GM19099 (cell line): ENCODE data around the gene DEPP1.

Experiments
- POLR2A ChIP-seq: IDR thresholded peaks from 3 replicates; pipeline ENCODE4 v1.6.1; 2011; ENCODE audit warnings: low read depth; ENCODE audit not compliant: insufficient read length; ENCODE audit errors: extremely low read depth

Gene DEPP1

GRCh38 chr10:44958196-44958897 lies 20.3 kb downstream of the DEPP1 start:
- TF ChIP-seq POLR2A, result no peak

DNA sequence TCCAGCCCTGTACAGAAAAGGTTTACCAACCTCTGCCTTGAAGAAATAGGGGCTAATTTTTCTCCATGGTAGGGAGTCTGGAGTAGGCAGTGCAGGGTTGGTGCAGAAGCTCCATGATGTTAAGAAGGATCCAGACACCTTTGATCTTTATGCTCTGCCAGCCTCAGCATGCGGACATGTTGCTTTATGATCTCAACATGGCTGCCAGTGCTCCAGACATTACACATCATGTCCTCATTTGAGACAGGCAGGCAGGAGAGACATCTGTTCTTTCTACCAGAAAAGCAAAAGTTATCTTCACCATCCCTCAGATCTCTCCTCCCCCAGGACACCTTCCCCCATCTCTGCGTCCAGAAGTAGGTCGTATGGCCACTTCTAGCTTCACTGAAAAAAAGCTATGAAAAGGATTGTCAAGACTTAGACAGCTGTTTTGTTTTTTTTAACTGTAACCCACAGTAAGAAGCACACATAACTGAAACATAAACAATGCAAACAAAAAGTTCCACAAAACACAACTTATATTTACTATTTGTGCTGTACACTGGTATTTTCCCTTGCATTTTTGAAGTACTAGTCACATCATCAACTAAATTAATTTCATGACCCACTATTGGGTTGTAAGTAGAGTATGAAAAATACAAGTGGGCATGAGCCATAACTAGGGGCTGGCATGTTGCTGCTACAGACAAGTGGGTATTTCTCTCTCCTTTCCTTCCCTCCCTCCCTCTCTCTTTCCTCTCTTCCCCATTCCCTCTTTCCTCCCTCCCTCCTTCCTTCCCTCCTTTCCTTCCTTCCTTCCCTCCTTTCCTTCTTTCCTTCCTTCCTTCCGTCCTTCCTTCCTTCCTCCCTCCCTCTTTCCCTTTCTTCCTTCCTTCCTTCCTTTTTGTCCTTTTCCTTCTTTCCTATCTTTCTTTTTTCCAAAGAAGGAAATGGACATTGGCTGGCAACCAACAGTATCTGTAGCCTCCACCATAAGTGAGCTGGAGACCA lies 21.6 kb downstream of the DEPP1 start:
- TF ChIP-seq POLR2A, result no peak

GRCh38 chr10:44956226-44956625 lies 22.4 kb downstream of the DEPP1 start:
- no peak for TF ChIP-seq POLR2A

DNA sequence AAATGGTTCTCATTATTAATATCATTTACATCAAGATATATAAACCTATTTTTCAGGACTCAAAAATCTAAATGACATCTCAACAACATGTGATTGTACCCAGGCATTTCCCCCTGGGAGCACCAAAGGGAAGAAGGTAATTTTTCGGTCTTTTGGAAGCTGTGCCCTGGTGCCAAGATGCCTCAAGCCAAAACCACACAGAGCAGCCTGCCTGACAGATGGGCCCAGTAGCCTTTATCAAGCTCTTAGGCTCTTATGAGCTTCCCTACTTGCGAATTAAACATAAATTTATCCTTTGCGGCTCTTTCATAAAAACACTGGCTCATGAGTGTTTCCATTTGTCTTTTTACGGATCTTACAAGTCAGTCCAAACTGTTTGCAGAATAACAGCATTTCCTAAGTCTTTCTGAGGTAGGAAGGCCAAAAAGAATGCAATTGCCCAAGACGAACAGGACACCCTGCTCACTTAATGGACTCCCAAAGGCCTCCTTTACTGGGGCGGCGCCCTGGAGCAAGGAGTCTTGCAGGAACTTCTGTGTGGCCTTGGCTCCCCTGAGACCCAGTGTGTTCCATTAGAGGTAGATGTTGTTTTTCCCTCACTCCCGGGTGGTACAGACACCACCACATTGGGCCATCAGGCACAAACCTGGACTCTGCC lies 23.1 kb downstream of the DEPP1 start:
- TF ChIP-seq POLR2A, result no peak

DNA sequence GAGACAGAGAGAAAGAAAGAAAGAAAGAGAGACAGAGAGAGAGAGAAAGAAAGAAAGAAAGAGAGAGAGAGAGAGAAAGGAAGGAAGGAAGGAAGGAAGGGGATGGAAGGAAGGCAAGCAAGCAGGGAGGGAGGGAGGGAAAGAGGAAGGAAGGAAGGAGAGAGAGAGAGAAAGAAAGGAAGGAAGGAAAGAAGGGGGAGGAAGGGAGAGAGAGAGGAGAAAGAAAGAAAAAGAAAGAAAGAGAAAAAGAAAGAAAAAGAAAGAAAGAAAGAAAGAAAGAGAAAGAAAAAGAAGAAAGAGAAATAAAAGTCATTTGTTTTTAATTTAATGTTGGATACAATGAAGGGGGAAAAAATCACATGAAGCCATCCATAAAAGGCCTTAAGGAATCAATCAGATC lies 23.6 kb downstream of the DEPP1 start:
- TF ChIP-seq POLR2A, result no peak

GRCh38 chr10:44954042-44954441 lies 24.6 kb downstream of the DEPP1 start:
- TF ChIP-seq POLR2A, result no peak

GRCh38 chr10:44952779-44953231 lies 25.8 kb downstream of the DEPP1 start:
- TF ChIP-seq POLR2A, result no peak

- no peak for TF ChIP-seq POLR2A
These were observed 26.9 kb downstream of the DEPP1 start for GRCh38 chr10:44951576-44952226.

GRCh38 chr10:44950326-44951225 lies 28.0 kb downstream of the DEPP1 start:
- TF ChIP-seq POLR2A, result no peak

GRCh38 chr10:44949915-44950314 lies 28.7 kb downstream of the DEPP1 start:
- TF ChIP-seq POLR2A, result no peak

GRCh38 chr10:44949127-44949802 lies 29.3 kb downstream of the DEPP1 start:
- no peak for TF ChIP-seq POLR2A

DNA sequence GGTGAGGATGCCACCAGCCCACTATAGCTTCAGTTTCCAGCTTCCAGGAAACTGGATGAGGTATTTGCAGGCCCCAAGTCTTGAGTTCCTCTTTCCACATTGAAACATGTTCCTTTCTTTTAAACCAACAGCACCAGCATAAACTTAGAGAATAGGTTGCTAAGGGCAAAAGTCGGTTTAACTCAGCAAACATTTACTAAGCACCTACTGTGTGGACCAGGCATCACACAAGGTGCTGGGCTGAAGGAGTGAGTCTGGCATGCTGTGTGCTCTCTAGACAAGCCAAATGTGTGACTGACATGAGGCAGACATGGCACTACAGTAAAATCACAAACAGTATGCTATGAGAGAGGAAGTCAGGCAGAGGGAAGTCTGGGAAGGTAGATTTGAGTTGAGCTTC lies 30.0 kb downstream of the DEPP1 start:
- TF ChIP-seq POLR2A, result no peak
